Ovary (tissue), 9 donors: Measurements from ENCODE around the gene ABTB2. TPM values are rescaled to one million over a fixed set of nuclear protein-coding genes. Genes with fewer than 3 reads are reported as not detected.

Experiments
- DNase-seq, 5 donors: peaks; one replicate each; pipeline ENCODE4 v3.0.0-alpha.2; 2019 to 2020
- H3K27ac ChIP-seq, 2 donors: fragments of 200-600 bp; one replicate each; pipeline versions ENCODE4 v1.5.1 to v1.8.0; 2019 to 2022
- H3K27me3 ChIP-seq: fragments of 200-600 bp; one replicate; pipeline ENCODE4 v1.8.0; 2022
- H3K36me3 ChIP-seq: fragments of 200-600 bp; sonication (generic); one replicate; pipeline ENCODE4 v1.5.1; 2019
- H3K4me1 ChIP-seq: one replicate; pipeline ENCODE4 v1.8.1; 2013; ENCODE audit warnings: mild to moderate bottlenecking, moderate library complexity; ENCODE audit not compliant: insufficient read depth
- H3K4me3 ChIP-seq: fragments of 200-600 bp; sonication (generic); one replicate; pipeline ENCODE4 v1.5.1; 2017
- H3K9me3 ChIP-seq, 2 donors: fragments of 200-600 bp in 1 of 2; sonication (generic) in 1 of 2; one replicate each; pipeline versions ENCODE4 v1.5.1 to v1.8.1; 2013 to 2019; ENCODE audit warnings: mild to moderate bottlenecking in 1 of 2, moderate library complexity in 1 of 2
- EP300 ChIP-seq: sonication (generic); formaldehyde crosslinking; IDR thresholded peaks from one replicate; pipeline ENCODE4 v1.6.1; 2017; ENCODE audit warnings: antibody characterized with exemption
- POLR2A ChIP-seq: fragments of 450-650 bp; IDR thresholded peaks from one replicate; pipeline ENCODE4 v1.6.1; 2017; ENCODE audit warnings: antibody characterized with exemption, mild to moderate bottlenecking, moderate library complexity
- WGBS, 3 donors: extraction: QIAGEN DNeasy Blood & Tissue Kit in 1 of 3; methylation state at CpG; one replicate each; pipeline versions ENCODE4 v1.1.5 to v1.1.7; 2013 to 2017; 5-methylcytosine and 5-hydroxymethylcytosine counted together
- intact Hi-C, 4 donors: fragments of 100-400 bp; cut with DNase I; formaldehyde crosslinking; loops; one replicate each; pipeline versions ENCODE4 v1.11.0 to v1.15.1; 2022 to 2023
- polyA plus RNA-seq, 2 donors: library from polyadenylated mRNA; stranded (reverse); fragments of 200-250 nt in 1 of 2; fragments of 350-450 nt in 1 of 2; fragmentation: Illumina TruSeq in 1 of 2; extraction: RNeasy Lipid Tissue Mini Kit (QIAGEN cat#74804) in 1 of 2; gene quantifications; one replicate each; pipeline ENCODE4 v1.2.3, GENCODE V29; 2013 to 2014
- total RNA-seq, 7 donors: library from RNA; depleted of rRNA in 2 of 7; stranded (reverse); fragments of >200 nt in 2 of 7; fragmentation: NEBNext Ultra II Directional in 3 of 7; extraction: Animal tissue kit (Norgen Biotek cat#: 25700) in 3 of 7; gene quantifications; one replicate each; pipeline versions ENCODE4 v1.1.0 to v1.2.4, GENCODE V29; 2016 to 2023
- TF ChIP-seq, protein P1 (sequence below), 3 donors: fragments of 450-650 bp in 2 of 3; fragments of 200-600 bp in 1 of 3; IDR thresholded peaks; one replicate each; pipeline versions ENCODE4 v1.5.1 to v1.8.0; 2016 to 2022; ENCODE audit warnings: antibody characterized with exemption in 3 of 3, mild to moderate bottlenecking in 1 of 3
- donor health status: DM: no; HTN: no; CAD: no; lungs with moderate emphysema.
- donor health status: DM: no; HTN: no; CAD: no.
- donor health status: Bipolar disorder and iron deficiency.
- donor health status: DM: yes; HTN: yes; CAD: no.
- donor health status: DM: no; HTN: no; CAD: no.
- donor health status: DM: yes; HTN: yes; CAD: no.

Gene ABTB2
- total and polyA plus RNA-seq, 9 donors: 1.2 to 7.2 (median 2.6) TPM

DNA sequence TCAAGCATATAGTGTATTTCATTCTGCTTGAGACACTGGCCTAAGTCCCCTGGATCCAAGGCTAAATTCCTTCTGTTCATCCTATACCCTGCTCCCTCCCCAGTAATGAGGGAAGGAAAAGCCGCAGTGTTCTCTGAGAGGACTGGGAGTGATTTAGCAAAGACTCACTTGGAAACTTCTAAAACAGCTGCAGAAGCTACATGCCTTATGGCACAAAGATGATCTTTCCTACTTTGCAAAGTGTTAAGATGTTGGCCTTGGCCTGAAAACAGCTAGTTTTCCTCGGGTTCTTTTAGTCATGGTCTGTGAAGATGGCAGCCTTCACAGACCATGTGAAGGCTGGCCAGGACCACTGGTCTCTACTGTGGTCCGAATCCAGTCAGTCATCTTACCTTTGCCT lies 65.7 kb downstream of the ABTB2 start:
- 72 to 76% (median 75%) methylated on average over 3 of the region's 3 CpGs for WGBS, 3 donors
- intact Hi-C loops: no loop called here

DNA sequence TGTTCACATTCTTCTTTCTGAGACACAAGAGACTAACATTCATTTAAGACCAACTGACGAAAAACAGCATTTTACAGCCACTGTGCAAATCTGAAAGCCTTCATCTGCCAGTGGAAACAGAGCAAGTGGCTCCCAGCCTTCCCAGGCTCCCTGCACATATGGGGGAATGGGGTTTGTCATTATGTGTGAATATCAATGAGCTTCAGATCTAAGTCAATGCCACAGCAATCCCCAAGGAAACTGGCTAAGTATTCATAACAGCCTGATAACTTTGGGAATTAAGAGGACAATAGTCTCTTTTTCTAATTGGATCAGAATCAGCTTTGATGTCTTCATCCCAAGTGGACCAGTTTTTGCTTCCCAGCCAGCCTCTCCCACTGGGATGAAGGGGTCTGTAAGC lies 66.9 kb downstream of the ABTB2 start:
- WGBS, 3 donors: 0% methylated on average over 1 of the region's 1 CpG
- no peak overlapping the region for H3K27ac ChIP-seq
- intact Hi-C loops: no loop called here
- no peak for DNase-seq
- no peaks in the 10 kb centered on the region for H3K9me3 ChIP-seq
- no peaks in the 10 kb centered on the region for H3K36me3 ChIP-seq
- H3K27me3 ChIP-seq: no peaks in the 10 kb centered on the region
- no peak for TF ChIP-seq POLR2A
- no peak for TF ChIP-seq EP300
- TF ChIP-seq, protein P1, sequence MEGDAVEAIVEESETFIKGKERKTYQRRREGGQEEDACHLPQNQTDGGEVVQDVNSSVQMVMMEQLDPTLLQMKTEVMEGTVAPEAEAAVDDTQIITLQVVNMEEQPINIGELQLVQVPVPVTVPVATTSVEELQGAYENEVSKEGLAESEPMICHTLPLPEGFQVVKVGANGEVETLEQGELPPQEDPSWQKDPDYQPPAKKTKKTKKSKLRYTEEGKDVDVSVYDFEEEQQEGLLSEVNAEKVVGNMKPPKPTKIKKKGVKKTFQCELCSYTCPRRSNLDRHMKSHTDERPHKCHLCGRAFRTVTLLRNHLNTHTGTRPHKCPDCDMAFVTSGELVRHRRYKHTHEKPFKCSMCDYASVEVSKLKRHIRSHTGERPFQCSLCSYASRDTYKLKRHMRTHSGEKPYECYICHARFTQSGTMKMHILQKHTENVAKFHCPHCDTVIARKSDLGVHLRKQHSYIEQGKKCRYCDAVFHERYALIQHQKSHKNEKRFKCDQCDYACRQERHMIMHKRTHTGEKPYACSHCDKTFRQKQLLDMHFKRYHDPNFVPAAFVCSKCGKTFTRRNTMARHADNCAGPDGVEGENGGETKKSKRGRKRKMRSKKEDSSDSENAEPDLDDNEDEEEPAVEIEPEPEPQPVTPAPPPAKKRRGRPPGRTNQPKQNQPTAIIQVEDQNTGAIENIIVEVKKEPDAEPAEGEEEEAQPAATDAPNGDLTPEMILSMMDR (IDR thresholded peaks at IDR 0.05): no peak
- no peak overlapping the region for H3K4me3 ChIP-seq
- no peaks in the 10 kb centered on the region for H3K4me1 ChIP-seq

More for the DNA sequence above, 65.7 kb downstream of the ABTB2 start:
- H3K4me3 ChIP-seq: no peak overlapping the region
- TF ChIP-seq POLR2A: no peak
- TF ChIP-seq EP300: no peak
- H3K4me1 ChIP-seq: no peaks in the 10 kb centered on the region
- no peaks in the 10 kb centered on the region for H3K27me3 ChIP-seq
- DNase-seq: no peak
- no peaks in the 10 kb centered on the region for H3K36me3 ChIP-seq
- no peaks in the 10 kb centered on the region for H3K9me3 ChIP-seq
- H3K27ac ChIP-seq: no peak overlapping the region

DNA sequence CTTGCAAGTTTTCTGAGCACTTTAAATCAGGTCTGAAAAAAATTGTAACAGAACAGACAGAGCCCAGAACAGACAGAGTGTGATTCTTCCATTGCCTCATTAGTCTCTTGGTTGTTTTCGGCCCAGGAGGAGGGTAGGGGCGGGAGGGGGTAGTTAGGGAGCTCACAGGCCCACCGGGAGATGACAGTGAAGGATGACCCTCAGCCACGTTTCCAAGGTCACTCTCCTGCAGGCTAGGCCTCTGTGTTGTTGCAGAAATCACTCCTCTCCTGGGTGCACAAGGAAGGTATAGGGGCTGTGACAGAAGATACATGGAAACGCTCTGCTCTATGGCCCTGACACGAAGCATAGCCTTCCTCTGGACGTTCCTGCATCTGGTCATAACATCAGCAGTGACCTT lies 69.3 kb downstream of the ABTB2 start:
- Histone ChIP-seq H3K4me3 (no peak overlapping the region), H3K27me3 (no peaks in the 10 kb centered on the region), H3K27ac (no peak overlapping the region), H3K36me3 (no peaks in the 10 kb centered on the region), H3K9me3 (no peaks in the 10 kb centered on the region), H3K4me1 (no peaks in the 10 kb centered on the region)
- TF ChIP-seq POLR2A (no peak), EP300 (no peak)
- TF ChIP-seq, protein P1 (IDR thresholded peaks at IDR 0.05): no peak
- intact Hi-C loops: no loop called here
- 48 to 59% (median 49%) methylated on average over 7 of the region's 7 CpGs for WGBS, 3 donors
- DNase-seq: no peak

DNA sequence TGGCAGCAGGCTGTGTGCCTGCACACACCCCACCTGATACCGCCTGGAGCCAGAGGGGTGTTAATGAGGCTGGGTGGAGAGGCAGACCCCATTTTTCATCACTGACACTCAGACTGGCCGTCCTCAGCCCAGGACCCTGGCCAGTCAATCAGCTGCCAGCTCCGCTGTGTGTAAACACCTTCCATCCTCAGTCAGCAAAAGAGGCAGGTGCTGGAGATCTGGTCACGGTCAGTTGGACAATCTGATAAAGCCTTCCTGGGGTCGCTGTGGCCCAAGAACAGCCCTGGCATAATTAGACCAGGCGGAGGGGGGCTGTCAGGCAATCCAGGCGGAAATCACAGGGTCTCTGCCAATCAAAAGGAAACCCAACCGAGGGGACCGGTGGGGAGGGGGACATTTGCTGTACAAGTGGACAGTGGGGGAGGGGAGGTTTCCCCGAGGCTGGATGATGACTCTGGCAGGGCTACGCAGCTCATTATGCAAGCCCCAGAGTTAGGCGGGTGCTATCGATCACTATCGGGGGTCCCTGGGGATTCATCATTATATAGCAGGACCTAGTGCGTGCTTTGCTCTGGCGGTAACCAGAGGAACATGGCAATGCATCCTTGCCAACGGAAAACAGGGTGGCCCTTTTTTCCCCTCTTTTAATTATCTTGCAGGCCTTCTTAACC lies 72.9 kb downstream of the ABTB2 start:
- no peak for DNase-seq
- Histone ChIP-seq H3K4me1 (no peaks in the 10 kb centered on the region), H3K4me3 (no peak overlapping the region), H3K27ac (no peak overlapping the region), H3K27me3 (no peaks in the 10 kb centered on the region), H3K36me3 (no peaks in the 10 kb centered on the region), H3K9me3 (no peaks in the 10 kb centered on the region)
- TF ChIP-seq, protein P1 (IDR thresholded peaks at IDR 0.05): no peak
- TF ChIP-seq EP300: no peak
- TF ChIP-seq POLR2A: no peak
- intact Hi-C loops: no loop called here
- 85 to 91% (median 89%) methylated on average over 17 of the region's 17 CpGs for WGBS, 3 donors

DNA sequence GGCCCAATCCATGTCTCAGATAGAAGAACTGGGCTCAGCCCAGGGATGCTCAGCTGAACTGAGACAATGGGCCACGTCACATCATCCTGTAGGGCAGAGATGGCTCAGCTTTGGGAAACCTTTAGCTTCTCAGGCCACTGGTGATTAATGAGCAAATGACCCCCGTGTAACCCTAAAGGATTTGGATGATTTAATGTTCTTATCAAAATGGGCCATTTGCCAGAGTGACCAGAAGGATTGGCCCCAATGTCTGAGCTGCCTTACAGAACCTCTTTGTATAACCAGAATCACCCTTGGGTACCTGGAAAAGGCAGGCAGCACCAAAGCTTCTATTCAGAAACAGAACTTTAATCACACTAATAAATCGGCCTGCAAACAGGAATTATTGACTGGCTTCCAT lies 73.7 kb downstream of the ABTB2 start:
- no peaks in the 10 kb centered on the region for H3K27me3 ChIP-seq
- DNase-seq: no peak
- H3K36me3 ChIP-seq: no peaks in the 10 kb centered on the region

More for the DNA sequence above, 73.7 kb downstream of the ABTB2 start:
- Histone ChIP-seq H3K4me1 (no peaks in the 10 kb centered on the region), H3K4me3 (no peak overlapping the region), H3K27ac (no peak overlapping the region), H3K9me3 (no peaks in the 10 kb centered on the region)
- TF ChIP-seq POLR2A (no peak), EP300 (no peak)
- TF ChIP-seq, protein P1 (IDR thresholded peaks at IDR 0.05): no peak
- intact Hi-C loops: no loop called here
- WGBS, 3 donors: 70 to 73% (median 73%) methylated on average over 3 of the region's 3 CpGs
